Cardiac muscle cell (in vitro differentiated cells and primary cell): ENCODE results near the gene ABCC10. TPM values are rescaled to one million over a fixed set of nuclear protein-coding genes. Genes with fewer than 3 reads are reported as not detected.

Experiments used
- DNase-seq, 2 donors: peaks; one replicate each; pipeline versions ENCODE4 v3.0.0 to v3.0.0-alpha.2; 2010 to 2017; ENCODE audit warnings: low read depth in 1 of 2, low spot score in 1 of 2
- H3K27ac ChIP-seq: fragments of 200-600 bp; sonication (generic); 2 replicates; pipeline ENCODE4 v1.5.1; 2016
- H3K27me3 ChIP-seq: fragments of 200-600 bp; sonication (generic); 2 replicates; pipeline ENCODE4 v1.6.0; 2016; ENCODE audit warnings: control low read depth
- H3K36me3 ChIP-seq: fragments of 200-600 bp; sonication (generic); 2 replicates; pipeline ENCODE4 v1.5.1; 2016; ENCODE audit warnings: control low read depth
- H3K4me1 ChIP-seq: fragments of 200-600 bp; sonication (generic); 2 replicates; pipeline ENCODE4 v1.8.1; 2017; ENCODE audit warnings: low read depth, mild to moderate bottlenecking, mixed run types
- H3K4me3 ChIP-seq: fragments of 200-600 bp; sonication (generic); 2 replicates; pipeline ENCODE4 v1.5.1; 2016; ENCODE audit warnings: mild to moderate bottlenecking
- H3K9me3 ChIP-seq: fragments of 200-600 bp; sonication (generic); 2 replicates; pipeline ENCODE4 v1.5.1; 2017; ENCODE audit warnings: low read depth, mild to moderate bottlenecking, control low read depth
- CTCF ChIP-seq: IDR thresholded peaks from 2 replicates; pipeline ENCODE4 v1.5.1; 2012; ENCODE audit warnings: low read depth, mild to moderate bottlenecking, low read length
- polyA plus RNA-seq: library from polyadenylated mRNA; unstranded; fragments of >200 nt; fragmentation: Nextera tagmentation; extraction: Ambion mirVana; gene quantifications from 2 replicates; pipeline ENCODE4 v1.2.1, GENCODE V29; 2016
- total RNA-seq: library from RNA; depleted of rRNA; stranded (reverse); fragments of >200 nt; gene quantifications from 2 replicates; pipeline ENCODE4 v1.2.3, GENCODE V29; 2016

ABCC10 gene
- total and polyA plus RNA-seq, 2 experiments from 2014 or later = 19.8 to 29.4 TPM

GRCh38 chr6:43451939-43452338 lies 24.6 kb downstream of the ABCC10 start:
- H3K27me3 ChIP-seq = peaks cover 15% of the 10 kb centered on the region
- H3K4me1 ChIP-seq = no peaks in the 10 kb centered on the region
- no peak overlapping the region for H3K4me3 ChIP-seq
- H3K9me3 ChIP-seq = no peaks in the 10 kb centered on the region
- DNase-seq = no peak
- TF ChIP-seq CTCF = no peak
- peaks cover 4% of the 10 kb centered on the region for H3K36me3 ChIP-seq
- no peak overlapping the region for H3K27ac ChIP-seq

GRCh38 chr6:43452896-43453295 lies 25.6 kb downstream of the ABCC10 start:
- Histone ChIP-seq H3K4me1 (no peaks in the 10 kb centered on the region), H3K36me3 (peaks cover 4% of the 10 kb centered on the region), H3K9me3 (no peaks in the 10 kb centered on the region), H3K27me3 (peaks cover 24% of the 10 kb centered on the region), H3K27ac (no peak overlapping the region), H3K4me3 (no peak overlapping the region)
- no peak for DNase-seq
- no peak for TF ChIP-seq CTCF

GRCh38 chr6:43453831-43454230 lies 26.5 kb downstream of the ABCC10 start:
- Histone ChIP-seq H3K27ac (no peak overlapping the region), H3K36me3 (peaks cover 4% of the 10 kb centered on the region), H3K4me3 (no peak overlapping the region), H3K9me3 (no peaks in the 10 kb centered on the region), H3K4me1 (no peaks in the 10 kb centered on the region), H3K27me3 (peaks cover 27% of the 10 kb centered on the region)
- DNase-seq = no peak
- no peak for TF ChIP-seq CTCF

- no peak overlapping the region for H3K27ac ChIP-seq
- H3K4me1 ChIP-seq = no peaks in the 10 kb centered on the region
- H3K4me3 ChIP-seq = peak overlapping the region; percentile 46
- H3K9me3 ChIP-seq = no peaks in the 10 kb centered on the region
- peak; percentile 90 for TF ChIP-seq CTCF
- no peak for DNase-seq
- H3K36me3 ChIP-seq = peaks cover 4% of the 10 kb centered on the region
- H3K27me3 ChIP-seq = peaks cover 27% of the 10 kb centered on the region
Measured at GRCh38 chr6:43454290-43454695, 27.0 kb downstream of the ABCC10 start.

- no peak overlapping the region for H3K27ac ChIP-seq
- peaks cover 27% of the 10 kb centered on the region for H3K27me3 ChIP-seq
- peak overlapping the region; percentile 46 for H3K4me3 ChIP-seq
- H3K9me3 ChIP-seq = no peaks in the 10 kb centered on the region
- no peak for TF ChIP-seq CTCF
- H3K4me1 ChIP-seq = no peaks in the 10 kb centered on the region
- peak; percentile 89 to 91 for DNase-seq
- H3K36me3 ChIP-seq = peaks cover 4% of the 10 kb centered on the region
Measured at GRCh38 chr6:43454696-43455530, 27.6 kb downstream of the ABCC10 start.
